GM10248 (cell line): ENCODE results near the gene IGF1.

Experiments used
- CTCF ChIA-PET: fragments of 300-600 bp; sonication (Branson Sonifier 250); formaldehyde crosslinking; extraction: SDS; loops from one replicate; lab custom pipeline; 2021; ENCODE audit warnings: antibody characterized with exemption; lab: Yijun Ruan, JAX
- POLR2A ChIA-PET: fragments of 350-650 bp; sonication (Branson Sonifier 250); formaldehyde crosslinking; extraction: SDS; loops from one replicate; lab custom pipeline; 2020; ENCODE audit warnings: antibody characterized with exemption; lab: Yijun Ruan, JAX
- DNase-seq: peaks from one replicate; pipeline ENCODE4 v3.0.0; 2012; ENCODE audit errors: extremely low spot score
- CTCF ChIP-seq: IDR thresholded peaks from 2 replicates; pipeline ENCODE4 v1.5.1; 2012; ENCODE audit warnings: mild to moderate bottlenecking, low read depth; ENCODE audit errors: extremely low read depth, missing control alignments, control extremely low read depth

The IGF1 gene

GRCh38 chr12:102496591-102496990 is 16.2 kb upstream of the IGF1 start:
- POLR2A ChIA-PET, result no interaction called here

GRCh38 chr12:102487226-102487625 is 6.9 kb upstream of the IGF1 start:
- POLR2A ChIA-PET, result no interaction called here
- DNase-seq, result no peak
- CTCF ChIA-PET, result interaction anchor here (0.7 to 2.1 kb wide), 3 partner anchors 20 to 537 kb away, joined by 3 to 6 read pairs (median 3); no protein-coding TSS in a partner anchor
- no peak for TF ChIP-seq CTCF

More at GRCh38 chr12:102496591-102496990, 16.2 kb upstream of the IGF1 start:
- TF ChIP-seq CTCF, result no peak
- CTCF ChIA-PET, result interaction anchor here (1.5 to 5.7 kb wide), 2 partner anchors 10 to 13 kb away, joined by 5 to 27 read pairs; no protein-coding TSS in a partner anchor
- DNase-seq, result no peak

- no peak for TF ChIP-seq CTCF
- no peak for DNase-seq
- ChIA-PET CTCF (interaction anchor here (1.2 to 2.1 kb wide), 2 partner anchors 21 to 536 kb away, joined by 3 to 6 read pairs; no protein-coding TSS in a partner anchor), POLR2A (no interaction called here)
Observed at GRCh38 chr12:102486153-102486552, 5.8 kb upstream of the IGF1 start.

GRCh38 chr12:102484428-102484958 is 4.1 kb upstream of the IGF1 start:
- DNase-seq, result peak; percentile 41
- ChIA-PET CTCF (interaction anchor here (0.7 to 3.1 kb wide), 34 partner anchors 9 to 565 kb away, joined by 3 to 27 read pairs (median 4); no protein-coding TSS in a partner anchor), POLR2A (interaction anchor here (0.8 kb wide), 1 partner anchor 38 kb away, joined by 3 read pairs; no protein-coding TSS in a partner anchor)
- peak; percentile 91 for TF ChIP-seq CTCF

GRCh38 chr12:102484017-102484416 is 3.7 kb upstream of the IGF1 start:
- no peak for DNase-seq
- no peak for TF ChIP-seq CTCF
- ChIA-PET CTCF (interaction anchor here (0.8 to 3.1 kb wide), 32 partner anchors 9 to 565 kb away, joined by 3 to 27 read pairs (median 4); no protein-coding TSS in a partner anchor), POLR2A (no interaction called here)

GRCh38 chr12:102483466-102483865 is 3.1 kb upstream of the IGF1 start:
- ChIA-PET POLR2A (interaction anchor here (0.5 to 0.7 kb wide), 2 partner anchors 30 to 660 kb away, joined by 4 to 5 read pairs; no protein-coding TSS in a partner anchor), CTCF (interaction anchor here (0.8 to 3.1 kb wide), 28 partner anchors 9 to 564 kb away, joined by 3 to 27 read pairs (median 4); no protein-coding TSS in a partner anchor)
- TF ChIP-seq CTCF, result no peak
- DNase-seq, result peak; percentile 48
